SU-DHL-6 (cell line): ENCODE measurements around the gene TOGARAM2.

Experiments
- H2AFZ ChIP-seq: fragments of 200-600 bp; sonication (generic); 2 replicates; pipeline ENCODE4 v1.6.1; 2014; ENCODE audit warnings: low read depth, mild to moderate bottlenecking, moderate library complexity, mixed read lengths, antibody characterized with exemption, low read length; ENCODE audit not compliant: severe bottlenecking
- H3F3A ChIP-seq: fragments of 200-600 bp; shearing (Covaris generic); 2 replicates; pipeline ENCODE4 v1.6.0; 2016; ENCODE audit warnings: antibody characterized with exemption, mild to moderate bottlenecking; ENCODE audit not compliant: insufficient read depth
- H3K27ac ChIP-seq: fragments of 200-600 bp; sonication (generic); 2 replicates; pipeline ENCODE4 v1.5.1; 2016; ENCODE audit warnings: low read depth, mild to moderate bottlenecking, low read length, moderate library complexity, mixed read lengths
- H3K27me3 ChIP-seq: fragments of 200-600 bp; sonication (generic), shearing (Covaris generic); 2 replicates; pipeline ENCODE4 v1.6.0; 2014; ENCODE audit warnings: mild to moderate bottlenecking, low read length
- H3K36me3 ChIP-seq: fragments of 200-600 bp; sonication (generic); 2 replicates; pipeline ENCODE4 v1.6.1; 2014; ENCODE audit warnings: mild to moderate bottlenecking, low read length, mixed read lengths
- H3K4me2 ChIP-seq: fragments of 300-600, 200-600 bp; shearing (Covaris generic), sonication (generic); 2 replicates; pipeline ENCODE4 v1.6.0; 2014; ENCODE audit warnings: low read length, low read depth, mild to moderate bottlenecking; ENCODE audit not compliant: poor library complexity, severe bottlenecking
- H3K4me3 ChIP-seq: fragments of 200-600 bp; sonication (generic); 2 replicates; pipeline ENCODE4 v1.5.1; 2014; ENCODE audit warnings: antibody characterized with exemption, low read length, mild to moderate bottlenecking, mixed read lengths; ENCODE audit not compliant: insufficient read depth, poor library complexity, severe bottlenecking
- H3K79me2 ChIP-seq: fragments of 200-600 bp; sonication (generic); 2 replicates; pipeline ENCODE4 v1.6.1; 2014; ENCODE audit warnings: mild to moderate bottlenecking, low read length, moderate library complexity; ENCODE audit not compliant: insufficient read depth
- H3K9ac ChIP-seq: fragments of 200-600 bp; sonication (generic); 2 replicates; pipeline ENCODE4 v1.7.0; 2014; ENCODE audit warnings: mild to moderate bottlenecking, low read length
- H3K9me2 ChIP-seq: fragments of 200-600 bp; sonication (generic); replicated peaks from 2 replicates; pipeline ENCODE4 v1.6.1; 2014; ENCODE audit warnings: low read length; ENCODE audit not compliant: insufficient read depth
- H3K9me3 ChIP-seq: fragments of 200-600 bp; sonication (generic); 2 replicates; pipeline ENCODE4 v1.6.1; 2014; ENCODE audit warnings: low read length, mixed read lengths; ENCODE audit not compliant: insufficient read depth
- H4K20me1 ChIP-seq: fragments of 200-600 bp; sonication (generic); 2 replicates; pipeline ENCODE4 v1.6.1; 2014; ENCODE audit warnings: low read depth, mild to moderate bottlenecking, antibody characterized with exemption, low read length, moderate library complexity, mixed read lengths
- CTCF ChIP-seq: fragments of 200-600 bp; sonication (generic); IDR thresholded peaks from one replicate; pipeline ENCODE4 v1.5.1; 2017; ENCODE audit warnings: antibody characterized with exemption, mild to moderate bottlenecking, low read length, moderate library complexity; ENCODE audit not compliant: insufficient read depth, poor library complexity, severe bottlenecking
- EZH2phosphoT487 ChIP-seq: fragments of 200-600 bp; sonication (generic), shearing (Covaris generic); conservative IDR thresholded peaks from 2 replicates; pipeline ENCODE4 v1.6.1; 2018; ENCODE audit warnings: mild to moderate bottlenecking, antibody characterized with exemption, low read length, moderate library complexity, mixed read lengths

TOGARAM2 gene

DNA sequence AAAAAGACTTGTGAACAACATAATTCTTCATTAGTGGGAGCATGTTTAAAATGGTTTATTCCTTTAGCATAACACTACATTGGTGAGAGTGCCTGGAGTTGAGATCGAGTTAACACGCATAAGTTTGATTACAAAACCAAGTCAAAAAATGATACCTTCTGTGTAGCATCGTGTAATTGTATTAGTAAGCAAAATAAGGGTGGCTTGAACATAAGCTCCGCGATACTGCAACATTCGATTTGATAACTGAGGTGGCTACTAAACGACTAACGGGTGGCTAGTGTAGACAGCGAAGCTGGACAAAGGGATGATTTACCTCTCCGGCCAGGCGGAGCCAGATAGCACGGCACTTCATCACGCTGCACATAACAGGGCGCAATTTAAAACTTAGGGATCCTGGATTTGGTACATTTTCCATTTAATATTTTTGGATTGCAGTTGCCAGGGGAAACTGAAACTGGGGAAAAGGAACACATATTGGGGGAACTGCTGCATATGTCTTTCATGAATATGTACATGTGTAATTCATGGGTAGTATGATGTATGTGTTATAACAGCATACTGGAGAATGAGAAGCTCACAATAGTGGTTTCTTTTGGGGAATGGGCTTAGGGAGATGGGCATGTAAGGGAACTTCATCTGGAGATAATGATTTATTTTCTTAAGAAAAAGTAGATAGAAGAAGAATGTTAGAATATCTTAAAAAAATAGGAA lies 36.4 kb upstream of the TOGARAM2 start:
- Histone ChIP-seq H3K4me2 (no peak overlapping the region), H3F3A (peaks cover 31% of the 10 kb centered on the region), H3K9me2 (no peaks in the 10 kb centered on the region), H3K9ac (no peak overlapping the region), H4K20me1 (0 out of 2 replicates have a peak, but pooled peaks cover 15% of the 10 kb centered on the region), H3K4me3 (no peak overlapping the region), H3K36me3 (peaks cover 82% of the 10 kb centered on the region), H3K27me3 (no peaks in the 10 kb centered on the region), H2AFZ (no peak overlapping the region), H3K79me2 (no peaks in the 10 kb centered on the region), H3K27ac (no peak overlapping the region), H3K9me3 (no peaks in the 10 kb centered on the region)
- TF ChIP-seq EZH2phosphoT487 (no peak), CTCF (no peak)

DNA sequence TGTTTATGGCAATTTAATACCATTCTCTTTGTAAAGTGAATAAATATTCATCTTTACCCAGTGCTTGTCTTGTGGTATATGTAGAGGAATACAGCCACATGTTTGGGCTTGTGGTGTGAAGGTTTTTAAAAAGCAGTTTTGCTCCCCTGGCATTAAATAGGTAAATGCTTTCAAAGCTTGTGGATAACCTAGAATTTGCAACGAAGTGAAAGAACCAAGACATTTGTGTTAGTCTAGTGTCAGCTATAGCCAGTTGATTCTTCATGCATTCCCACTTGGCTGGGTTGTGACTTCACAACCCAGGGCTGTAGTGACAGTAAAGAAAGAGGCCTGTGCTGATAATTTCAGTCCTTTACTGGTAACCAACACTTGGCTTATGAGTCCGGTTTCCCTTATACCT lies 32.9 kb upstream of the TOGARAM2 start:
- Histone ChIP-seq H3F3A (peaks cover 26% of the 10 kb centered on the region), H3K9ac (no peak overlapping the region), H3K4me3 (no peak overlapping the region), H3K4me2 (no peak overlapping the region), H3K9me3 (no peaks in the 10 kb centered on the region), H3K9me2 (no peaks in the 10 kb centered on the region), H4K20me1 (0 out of 2 replicates have a peak, but pooled peaks cover 15% of the 10 kb centered on the region), H3K36me3 (peaks cover 58% of the 10 kb centered on the region), H3K79me2 (no peaks in the 10 kb centered on the region), H2AFZ (no peak overlapping the region), H3K27ac (no peak overlapping the region), H3K27me3 (no peaks in the 10 kb centered on the region)
- TF ChIP-seq CTCF = no peak
- TF ChIP-seq EZH2phosphoT487 = no peak

DNA sequence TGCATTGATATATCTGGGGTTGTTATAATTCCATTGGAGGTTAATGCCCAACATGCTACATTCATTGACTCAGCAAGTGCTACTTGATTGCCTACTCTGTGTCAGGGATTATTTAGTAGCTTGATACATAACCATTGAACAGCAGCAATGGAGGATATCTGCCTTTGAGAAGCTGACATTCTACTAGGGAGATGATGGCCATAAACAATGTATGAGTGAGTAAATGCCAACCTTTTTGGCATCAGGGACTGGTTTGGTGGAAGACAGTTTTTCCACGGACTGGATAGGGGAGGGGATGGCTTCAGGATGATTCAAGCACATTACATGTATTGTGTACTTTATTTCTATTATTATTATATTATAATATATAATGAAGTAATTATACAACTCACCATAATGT lies 31.9 kb upstream of the TOGARAM2 start:
- H3K9me3 ChIP-seq = no peaks in the 10 kb centered on the region
- H3K36me3 ChIP-seq = peaks cover 48% of the 10 kb centered on the region

GRCh38 chr2:28949617-28950305 lies 31.3 kb upstream of the TOGARAM2 start:
- H3K4me2 ChIP-seq = no peak overlapping the region
- peaks cover 26% of the 10 kb centered on the region for H3F3A ChIP-seq
- H3K27ac ChIP-seq = no peak overlapping the region
- 0 out of 2 replicates have a peak, but pooled peaks cover 15% of the 10 kb centered on the region for H4K20me1 ChIP-seq
- H3K9me2 ChIP-seq = no peaks in the 10 kb centered on the region
- no peak overlapping the region for H3K9ac ChIP-seq
- peaks cover 43% of the 10 kb centered on the region for H3K36me3 ChIP-seq
- no peak for TF ChIP-seq CTCF
- no peak for TF ChIP-seq EZH2phosphoT487
- no peaks in the 10 kb centered on the region for H3K27me3 ChIP-seq
- H3K9me3 ChIP-seq = no peaks in the 10 kb centered on the region
- no peaks in the 10 kb centered on the region for H3K79me2 ChIP-seq
- H2AFZ ChIP-seq = no peak overlapping the region
- H3K4me3 ChIP-seq = no peak overlapping the region

More for the DNA sequence above, 31.9 kb upstream of the TOGARAM2 start:
- H3K4me3 ChIP-seq = no peak overlapping the region
- H2AFZ ChIP-seq = no peak overlapping the region
- no peak overlapping the region for H3K9ac ChIP-seq
- no peaks in the 10 kb centered on the region for H3K9me2 ChIP-seq
- TF ChIP-seq EZH2phosphoT487 = no peak
- no peaks in the 10 kb centered on the region for H3K27me3 ChIP-seq
- no peaks in the 10 kb centered on the region for H3K79me2 ChIP-seq
- H3K4me2 ChIP-seq = no peak overlapping the region
- 0 out of 2 replicates have a peak, but pooled peaks cover 15% of the 10 kb centered on the region for H4K20me1 ChIP-seq
- H3F3A ChIP-seq = peaks cover 26% of the 10 kb centered on the region
- no peak overlapping the region for H3K27ac ChIP-seq
